ENCODE measurements around the gene PFKL.

The PFKL gene

DNA sequence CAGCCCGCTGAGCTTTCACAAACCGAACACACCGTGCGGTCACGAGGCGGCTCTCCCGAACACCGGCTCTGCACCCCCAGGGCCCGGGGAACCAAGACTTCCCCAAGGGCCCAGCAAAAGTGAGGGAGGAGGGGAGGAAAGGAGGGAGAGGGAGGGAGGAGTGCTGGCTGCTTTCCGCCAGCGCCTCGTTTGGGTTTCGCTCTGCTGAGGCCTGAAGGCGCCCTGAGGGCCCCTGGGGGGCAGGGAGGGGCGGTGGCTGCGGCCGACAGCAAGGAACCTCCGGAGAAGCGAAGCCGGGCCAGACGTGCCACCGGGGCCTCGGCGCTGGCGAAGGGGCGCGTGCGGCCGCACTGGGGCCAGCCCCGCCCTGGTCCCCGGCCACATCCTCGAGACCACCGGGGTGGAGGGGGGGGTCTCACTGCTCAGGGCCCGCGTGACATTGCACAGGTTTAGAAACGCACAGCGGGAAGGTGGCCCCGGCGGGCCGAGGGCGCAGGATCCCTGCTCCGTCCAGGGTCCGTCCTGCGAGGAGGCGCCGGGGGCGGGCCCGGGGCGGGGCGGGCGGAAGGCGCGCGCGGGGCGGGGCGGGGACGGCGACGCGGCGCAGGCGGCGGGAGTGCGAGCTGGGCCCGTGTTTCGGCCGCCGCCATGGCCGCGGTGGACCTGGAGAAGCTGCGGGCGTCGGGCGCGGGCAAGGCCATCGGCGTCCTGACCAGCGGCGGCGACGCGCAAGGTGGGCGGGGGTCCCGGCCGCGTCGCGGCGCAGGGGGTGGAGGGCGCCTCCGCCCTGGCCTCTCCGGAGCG lies at the start of gene PFKL:
TSS of gene PFKL (plus strand) at position 596 of the 804 bp plus-strand sequence. CDS start at position 649, 53 bp downstream.
- peak; percentile 27 for DNase-seq

DNA sequence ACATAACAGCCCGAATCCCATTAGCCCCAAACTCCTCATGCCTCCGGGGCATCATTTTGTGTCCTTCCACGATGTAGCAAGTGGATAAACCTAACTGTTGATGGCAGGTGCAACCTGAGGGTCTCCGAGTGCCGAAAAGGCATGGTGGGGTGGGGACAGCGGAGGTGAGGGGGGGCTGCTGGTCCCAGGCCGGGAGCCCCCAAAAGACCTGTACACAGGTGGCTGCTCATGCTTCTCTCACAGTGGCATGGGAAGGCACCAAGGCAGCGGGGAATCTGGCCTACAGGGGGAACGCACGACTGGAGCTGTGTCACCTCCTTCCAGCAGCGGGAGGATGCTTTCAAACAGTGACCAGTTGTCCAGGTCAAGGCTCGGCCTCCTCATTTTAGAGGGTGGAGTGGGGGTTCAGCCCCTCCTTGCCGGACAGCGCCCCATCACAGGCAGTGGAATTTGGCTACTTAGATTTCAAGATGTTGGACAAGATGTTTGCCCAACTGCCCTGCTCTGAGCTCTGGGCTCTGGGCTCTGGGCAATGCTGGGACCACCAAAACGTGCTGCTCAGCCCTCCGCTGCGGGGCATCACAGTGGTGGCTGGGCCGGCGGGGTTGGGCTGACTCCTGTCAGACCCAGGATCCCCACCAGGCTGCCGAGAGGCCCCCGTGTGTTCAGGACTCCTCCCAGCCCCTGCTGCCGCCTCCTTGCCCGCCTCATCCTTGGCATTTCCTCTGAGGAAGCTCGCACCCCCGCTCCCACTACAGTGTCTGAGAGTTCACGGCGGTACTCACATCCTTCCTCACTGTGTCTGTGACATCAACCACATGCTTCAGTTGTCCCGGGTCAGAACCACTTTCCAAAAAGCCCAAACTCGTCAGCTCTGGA lies 45.8 kb upstream of the PFKL start:
- no peak for DNase-seq

DNA sequence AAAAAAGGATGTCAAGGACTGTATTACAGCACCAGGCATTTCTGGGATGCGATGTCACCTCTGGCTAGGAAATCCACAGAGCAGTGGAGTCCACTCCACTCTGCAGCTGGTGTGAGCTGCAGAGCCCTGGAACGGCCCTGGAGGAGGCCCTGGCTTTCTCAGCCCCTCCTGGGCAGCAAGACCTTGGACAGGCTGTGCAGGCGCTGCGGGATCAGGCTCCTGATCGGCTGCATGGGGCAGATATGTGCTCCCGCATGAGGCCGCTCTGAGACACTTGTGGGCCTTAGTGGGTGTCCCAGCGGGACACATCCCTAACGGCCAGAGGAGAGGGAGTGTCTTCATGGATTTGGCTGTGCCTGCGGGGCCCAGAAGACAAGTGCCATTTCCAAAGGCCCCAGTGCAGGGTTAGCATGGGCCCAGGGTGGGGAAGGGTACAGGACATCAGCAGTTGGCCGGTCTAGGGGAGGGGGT lies 44.3 kb upstream of the PFKL start:
- DNase-seq = no peak

DNA sequence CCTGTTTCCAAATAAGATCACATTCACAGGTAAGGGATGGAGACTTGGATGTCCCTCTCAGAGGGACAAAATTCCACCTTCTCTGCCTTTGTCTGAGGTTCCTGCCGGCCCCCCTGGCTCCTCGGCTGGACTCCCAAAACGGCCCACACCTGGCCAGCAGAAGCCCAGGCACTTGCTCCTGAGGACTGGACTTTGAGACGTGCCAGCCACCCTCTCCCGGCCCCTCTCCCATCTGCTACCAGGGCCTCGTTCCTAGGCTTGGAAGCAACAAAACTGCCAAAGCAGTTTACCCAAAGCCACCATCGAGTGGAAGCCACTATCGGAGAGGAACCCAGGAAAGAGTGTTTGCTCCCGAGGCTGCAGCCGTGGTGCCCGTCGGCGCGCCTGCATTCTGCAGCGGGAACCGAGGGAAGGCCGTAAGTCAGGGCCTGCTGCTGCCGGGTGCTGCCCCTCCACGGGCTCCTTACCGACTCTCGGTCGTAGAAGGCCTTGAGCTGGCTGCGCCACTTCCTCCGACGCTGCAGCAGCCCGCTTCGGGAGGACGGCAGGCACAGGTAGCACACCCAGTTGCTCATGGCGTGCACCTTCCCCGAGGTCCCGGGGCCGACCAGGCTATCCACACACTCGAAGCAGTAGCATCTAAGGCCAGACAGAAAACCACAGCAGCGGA lies 41.7 kb upstream of the PFKL start:
- no peak for DNase-seq

DNA sequence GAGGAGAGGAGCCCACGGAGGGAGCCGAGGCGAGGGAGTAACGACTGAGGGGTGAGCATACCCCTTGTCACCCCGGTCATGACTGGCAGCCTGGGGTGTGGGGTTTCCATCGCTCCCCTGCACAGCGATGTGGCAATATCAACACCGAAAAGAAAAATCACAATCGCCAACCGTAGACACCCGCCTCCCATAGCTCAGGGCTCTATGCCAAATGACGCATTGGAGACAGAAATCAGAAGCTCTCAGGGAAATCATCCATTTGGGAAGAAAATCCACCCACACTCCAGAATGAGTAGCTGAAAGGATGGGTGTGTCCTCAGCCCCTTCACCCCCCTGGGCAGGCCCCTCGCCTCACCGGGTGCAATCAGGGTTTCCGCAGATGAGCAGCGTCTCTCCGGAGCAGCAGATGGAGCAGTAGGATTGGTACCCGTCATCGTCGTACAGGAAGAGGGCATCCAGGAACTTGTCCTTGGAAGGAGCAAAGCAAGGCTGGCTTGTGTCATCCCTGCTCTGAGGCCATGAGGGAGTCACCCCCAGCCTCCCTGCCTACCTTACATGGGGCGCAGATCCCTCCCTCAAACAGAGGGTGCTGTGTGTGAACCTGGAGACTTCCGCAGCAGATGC lies 40.7 kb upstream of the PFKL start:
- peak; percentile 36 for DNase-seq

DNA sequence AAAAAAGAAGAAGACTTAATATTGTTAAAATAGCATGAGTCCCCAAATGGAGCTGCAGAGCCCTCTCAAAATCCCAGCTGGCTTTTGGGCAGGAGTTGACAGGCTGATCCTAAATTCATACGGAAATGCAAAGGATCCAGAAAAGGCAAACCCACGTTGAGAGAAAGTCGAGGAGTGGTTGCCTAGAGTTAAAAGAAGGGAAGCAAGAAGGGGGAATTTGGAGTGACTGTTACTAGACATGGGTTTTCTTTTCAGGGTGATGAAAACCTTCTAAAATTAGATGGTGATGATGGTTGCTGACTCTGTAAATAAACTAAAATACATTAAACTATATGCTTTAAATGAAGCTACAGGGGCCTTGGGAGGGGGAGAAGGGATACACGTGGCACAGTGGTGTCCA lies 39.8 kb upstream of the PFKL start:
- DNase-seq = no peak

DNA sequence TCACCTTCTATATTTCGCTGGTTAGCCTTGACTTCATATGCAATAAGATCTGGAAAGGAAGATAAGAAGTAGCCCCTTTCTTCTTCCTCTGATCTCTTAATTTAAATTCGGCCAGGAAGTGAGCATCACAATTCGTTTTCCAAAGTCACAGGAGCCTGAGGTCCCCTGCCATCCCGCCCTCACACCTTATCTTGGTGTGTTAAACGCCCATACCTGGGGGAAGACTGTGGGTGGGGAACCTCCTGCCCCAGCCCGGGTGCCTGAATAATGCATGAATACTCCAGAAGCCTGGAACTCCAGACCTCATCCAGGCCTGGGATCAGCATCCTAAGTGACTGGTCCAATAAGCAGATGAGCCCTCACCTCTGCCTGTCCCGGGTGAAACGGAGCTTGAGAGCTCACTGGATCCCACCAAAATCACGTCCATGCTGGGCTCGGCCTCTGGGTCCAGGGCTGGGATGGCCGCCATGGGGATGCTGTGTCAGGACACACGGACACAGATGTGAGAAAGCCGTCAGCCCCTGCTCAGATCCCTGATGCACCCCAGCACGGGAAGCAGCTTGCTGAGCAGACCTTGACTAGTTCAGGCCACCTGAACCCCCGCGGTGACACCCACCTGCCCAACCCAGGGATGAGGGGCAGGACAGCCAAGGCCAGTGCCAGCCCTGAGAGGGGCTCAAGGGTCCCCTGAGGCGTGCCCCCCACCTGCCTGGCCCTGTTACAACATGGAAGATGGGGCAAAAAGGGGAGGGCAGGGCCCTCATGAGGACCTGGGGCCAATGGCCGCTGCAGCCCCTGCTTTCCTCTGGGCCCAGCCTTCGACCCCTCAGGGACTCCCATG lies 38.8 kb upstream of the PFKL start:
- no peak for DNase-seq

DNA sequence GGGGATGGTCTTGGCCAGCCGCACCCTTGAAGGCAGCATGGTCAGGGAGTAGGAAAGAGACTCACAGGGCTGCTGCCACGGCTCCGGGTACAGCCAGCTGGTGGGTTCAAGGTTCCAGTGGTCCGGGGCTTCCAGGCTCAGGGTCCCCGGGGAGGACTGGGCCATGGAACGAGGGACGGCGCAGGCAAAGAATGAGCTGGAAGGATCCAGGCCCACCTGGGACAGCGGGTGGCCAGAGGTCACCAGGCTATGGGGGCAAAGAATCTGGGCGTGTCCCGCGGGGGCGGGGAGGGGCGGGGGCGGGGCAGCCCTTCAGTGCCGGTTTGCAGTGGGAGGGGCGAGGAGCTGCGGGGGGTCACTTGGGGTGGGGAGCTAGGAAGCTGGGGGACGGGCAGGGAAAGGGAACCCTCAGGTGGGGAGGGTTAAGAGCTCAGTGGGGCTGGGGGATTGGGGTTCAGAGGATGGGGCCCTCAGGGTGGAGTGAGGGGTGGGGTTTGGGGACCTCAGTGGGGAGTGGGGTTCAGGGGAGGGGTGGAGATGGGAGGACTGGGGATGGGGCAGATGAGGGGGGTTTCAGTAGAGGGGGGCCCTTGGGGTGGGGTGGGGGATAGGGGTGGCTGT lies 38.1 kb upstream of the PFKL start, which contains the start of gene DNMT3L:
TSS of gene DNMT3L (minus strand) at position 223 of the 621 bp plus-strand sequence. CDS start 638 bp downstream, outside the sequence.
- DNase-seq = no peak

DNA sequence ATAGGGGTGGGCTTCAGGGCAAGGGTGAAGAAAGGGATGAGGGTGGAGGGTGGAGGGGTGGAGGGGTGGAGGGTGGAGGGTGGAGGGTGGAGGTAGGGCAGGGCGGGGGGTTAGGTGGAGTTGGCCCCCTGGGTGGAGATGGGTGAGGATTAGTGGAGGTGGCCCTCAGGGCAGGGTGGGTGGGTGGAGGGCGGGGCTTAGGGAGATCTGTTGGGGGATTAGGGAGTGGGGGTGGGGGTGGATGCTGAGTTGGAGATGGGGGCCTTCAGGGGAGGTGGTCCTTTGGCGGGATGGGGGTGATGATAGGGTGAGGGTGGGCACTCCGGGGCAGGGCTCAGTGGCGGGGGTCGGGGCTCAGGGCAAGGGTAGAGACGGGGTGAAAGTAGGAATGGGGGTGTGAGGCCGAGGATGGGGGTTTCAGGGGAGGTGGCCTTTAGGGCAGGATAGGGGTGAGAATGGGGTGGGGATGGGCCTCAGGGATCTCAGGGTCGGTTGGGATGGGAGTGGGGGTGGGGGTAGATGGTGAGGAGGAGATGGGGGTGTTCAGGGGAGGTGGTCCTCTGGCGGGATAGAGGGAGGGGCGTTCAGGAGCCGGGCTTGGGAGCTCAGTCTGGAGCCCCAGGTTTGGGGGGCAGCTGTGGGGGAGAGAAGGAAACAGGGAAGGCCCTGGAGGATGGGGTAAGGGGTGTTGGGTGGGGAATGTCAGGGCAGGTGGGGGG lies 37.4 kb upstream of the PFKL start:
- DNase-seq = no peak

DNA sequence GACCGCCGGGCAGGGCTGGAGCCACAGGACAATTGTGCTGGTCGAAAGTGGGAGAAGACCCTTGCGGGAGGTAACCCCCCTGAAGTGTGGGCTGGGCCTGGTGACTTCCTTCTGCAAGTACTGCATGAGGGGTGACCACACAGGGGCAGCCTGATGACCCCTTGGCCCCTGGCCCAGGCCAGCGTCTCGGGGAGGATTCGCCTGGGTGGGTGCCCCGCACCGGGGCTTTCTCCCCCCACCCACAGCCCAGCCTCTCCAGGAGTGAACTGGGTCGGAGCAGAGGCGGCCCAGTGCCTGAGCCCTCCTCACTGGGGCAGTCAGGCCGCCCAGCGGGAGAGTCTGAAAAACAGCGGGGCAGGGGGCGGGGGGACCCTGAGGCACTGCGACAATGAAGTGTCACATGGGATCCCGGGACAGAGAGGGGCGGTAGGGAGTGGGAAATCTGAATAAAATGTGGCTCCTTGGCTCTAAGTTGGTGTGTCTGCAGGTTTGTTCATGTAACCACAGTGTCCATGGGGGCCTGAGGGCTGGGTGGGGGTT lies 36.6 kb upstream of the PFKL start:
- no peak for DNase-seq

DNA sequence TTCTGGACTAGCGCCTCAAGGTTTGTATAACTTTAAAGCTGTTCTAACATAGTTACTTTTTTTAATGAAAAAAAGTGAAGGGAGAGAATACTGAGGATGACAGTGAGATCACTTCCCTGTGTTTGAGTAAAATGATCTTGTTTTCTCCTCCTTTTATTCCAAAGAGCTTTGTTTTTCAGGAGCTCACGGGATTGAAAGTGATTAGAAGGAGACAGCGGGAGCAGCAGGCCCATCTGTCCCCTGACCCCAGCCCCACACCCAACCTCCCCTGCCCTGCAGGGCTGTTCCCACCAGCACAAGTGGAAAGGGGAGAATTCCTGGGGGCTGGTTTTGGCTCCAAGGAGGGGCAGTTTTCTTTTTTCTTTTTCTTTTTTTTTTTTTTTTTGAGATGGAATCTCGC lies 36.1 kb upstream of the PFKL start:
- DNase-seq = peak; percentile 10

DNA sequence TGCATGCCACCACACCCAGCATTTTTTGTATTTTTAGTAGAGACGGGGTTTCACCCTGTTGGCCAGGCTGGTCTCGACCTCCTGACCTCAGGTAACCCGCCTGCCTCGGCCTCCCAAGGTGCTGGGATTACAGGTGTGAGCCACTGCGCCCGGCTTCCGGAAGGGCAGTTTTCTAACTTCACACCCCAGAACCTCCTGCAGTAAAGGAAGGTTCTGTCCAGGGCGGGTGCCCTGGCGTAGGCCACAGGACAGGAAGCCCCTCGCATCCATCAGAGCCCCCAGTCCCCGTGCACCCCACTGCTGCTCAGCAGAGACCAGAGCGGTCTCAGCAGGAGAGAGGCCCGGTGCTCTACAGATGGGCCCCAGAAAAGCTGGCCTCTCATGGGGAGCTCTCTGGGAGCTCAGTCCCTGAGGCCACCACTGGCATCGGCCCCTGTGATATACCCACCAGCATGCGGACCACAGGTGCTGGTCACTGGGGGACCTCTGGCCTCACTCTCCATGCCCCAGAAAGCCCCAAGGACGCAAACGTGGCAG lies 34.1 kb upstream of the PFKL start:
- no peak for DNase-seq

DNA sequence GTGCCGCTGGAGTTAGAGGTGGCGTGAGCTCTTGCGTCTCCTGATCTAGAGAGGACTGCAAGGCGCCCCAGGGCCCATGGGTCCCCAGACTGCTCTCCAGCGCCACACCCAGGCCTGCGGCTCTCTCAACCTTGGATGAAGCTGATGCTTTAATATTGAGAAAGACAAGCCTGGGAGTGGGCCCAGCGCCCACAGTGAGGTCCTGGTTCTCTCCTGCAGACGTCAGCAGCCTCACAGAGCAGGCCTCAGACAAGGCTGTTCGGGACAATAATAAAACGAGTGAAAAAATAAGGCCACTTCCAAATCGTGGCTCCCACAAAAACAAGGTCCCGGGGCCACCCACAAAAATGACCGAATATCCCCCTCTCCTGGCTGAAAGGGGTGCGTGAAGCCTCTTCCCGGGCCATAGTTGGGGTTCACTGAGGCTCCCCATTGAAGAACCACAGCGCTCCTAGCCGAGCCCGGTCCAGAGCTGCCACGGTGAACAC lies 32.2 kb upstream of the PFKL start:
- DNase-seq = no peak

DNA sequence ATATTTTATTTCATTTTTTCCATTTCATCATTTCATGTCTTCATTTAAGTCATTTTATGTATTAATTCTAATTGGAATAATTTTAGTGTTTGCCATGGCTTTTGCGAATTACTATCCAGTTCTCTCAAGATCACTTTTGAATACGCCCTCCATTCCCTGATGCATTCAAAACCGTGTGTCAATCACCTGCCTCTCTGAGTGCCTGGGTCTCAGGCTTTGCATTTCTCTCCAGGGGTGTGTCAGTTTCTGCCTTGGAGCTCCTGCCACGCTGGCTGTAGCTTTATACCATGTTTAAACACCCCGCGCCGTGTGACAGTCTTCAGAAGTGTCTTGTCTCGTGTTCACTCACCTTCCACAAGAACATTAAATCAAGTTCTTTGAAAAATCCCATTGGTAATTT lies 30.8 kb upstream of the PFKL start:
- DNase-seq = no peak

DNA sequence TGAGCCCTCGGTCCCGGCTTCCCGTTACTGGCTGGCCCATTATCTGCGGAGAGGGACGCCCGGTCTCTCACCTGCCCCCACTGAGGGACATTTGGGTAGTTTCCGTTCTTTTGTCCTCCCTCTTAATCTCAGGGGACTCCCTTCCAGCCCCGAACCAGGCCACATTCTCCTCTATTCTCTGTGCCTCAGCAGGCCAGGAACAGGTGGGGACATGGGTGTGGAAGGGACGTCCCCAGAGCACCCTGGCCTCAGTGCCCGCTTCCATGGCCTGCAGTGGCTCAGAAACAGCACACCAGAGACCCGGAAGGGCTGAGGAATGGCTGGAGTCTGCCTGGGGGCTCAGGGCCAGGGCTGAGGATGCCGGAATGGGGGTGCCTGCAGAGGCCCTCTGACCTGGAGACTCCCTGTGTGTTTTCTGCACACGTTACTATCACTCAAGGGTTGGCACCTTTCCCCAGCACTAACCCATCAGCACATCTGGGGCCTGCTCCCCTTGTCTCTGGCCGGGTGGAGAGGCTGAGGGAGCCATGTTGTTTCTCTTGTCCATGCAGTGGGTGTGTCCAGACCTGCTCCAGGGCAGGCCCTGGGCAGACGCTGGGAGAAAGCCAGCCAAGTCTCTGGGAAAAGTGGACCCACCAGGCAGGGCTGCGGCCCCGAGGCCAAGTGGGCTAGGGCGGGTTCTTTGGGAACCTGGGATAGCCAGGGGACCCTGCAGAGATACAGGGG lies 28.1 kb upstream of the PFKL start:
- DNase-seq = no peak

DNA sequence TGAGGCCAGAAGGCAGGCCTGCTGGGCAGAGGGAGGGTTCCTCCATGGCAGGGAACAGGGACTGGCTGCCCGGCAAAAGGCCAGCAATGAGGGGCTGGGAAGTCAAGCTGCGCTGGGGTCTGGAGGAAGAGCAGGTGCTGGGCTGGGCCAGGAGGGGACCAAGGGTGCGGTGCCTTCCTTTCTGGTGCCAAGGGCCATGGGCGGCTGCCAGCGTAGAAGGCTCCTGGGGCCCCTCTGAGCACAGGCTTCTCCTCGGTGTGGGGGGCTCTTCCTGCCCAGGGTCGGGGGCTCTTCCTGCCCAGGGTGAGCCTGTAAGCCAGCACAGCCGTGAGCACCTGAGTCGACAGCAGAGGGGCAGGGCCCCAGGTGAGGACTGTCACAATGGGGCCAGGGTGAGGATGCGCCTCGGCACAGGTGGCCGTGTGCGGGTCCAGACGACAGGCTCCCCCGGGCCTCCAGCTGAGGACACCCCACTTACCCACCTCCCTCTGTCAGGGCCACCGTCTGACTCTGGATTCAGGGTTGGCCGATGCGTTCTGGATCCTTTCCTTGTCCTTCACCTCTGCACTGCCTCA lies 27.5 kb upstream of the PFKL start:
- no peak for DNase-seq

DNA sequence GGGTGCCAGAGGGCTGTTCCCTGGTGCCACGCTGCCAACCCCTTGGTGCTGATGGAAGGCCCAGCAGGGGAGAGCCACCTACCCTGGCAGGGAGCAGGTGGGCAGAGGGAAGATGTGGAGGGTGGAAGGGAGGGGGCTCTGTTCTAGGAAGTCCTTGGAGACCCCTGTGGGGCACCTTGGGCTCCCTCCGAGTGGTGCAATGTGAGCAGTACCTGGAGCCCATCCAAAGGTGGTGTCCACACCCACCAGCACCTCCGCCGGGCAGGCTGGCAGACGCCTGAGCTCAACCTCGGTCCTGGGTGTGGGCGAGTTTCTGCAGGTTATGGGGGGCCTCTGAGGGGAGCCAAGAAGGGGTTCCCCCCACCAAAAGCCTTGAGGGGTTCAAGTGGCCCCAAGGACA lies 26.8 kb upstream of the PFKL start:
- DNase-seq = no peak

DNA sequence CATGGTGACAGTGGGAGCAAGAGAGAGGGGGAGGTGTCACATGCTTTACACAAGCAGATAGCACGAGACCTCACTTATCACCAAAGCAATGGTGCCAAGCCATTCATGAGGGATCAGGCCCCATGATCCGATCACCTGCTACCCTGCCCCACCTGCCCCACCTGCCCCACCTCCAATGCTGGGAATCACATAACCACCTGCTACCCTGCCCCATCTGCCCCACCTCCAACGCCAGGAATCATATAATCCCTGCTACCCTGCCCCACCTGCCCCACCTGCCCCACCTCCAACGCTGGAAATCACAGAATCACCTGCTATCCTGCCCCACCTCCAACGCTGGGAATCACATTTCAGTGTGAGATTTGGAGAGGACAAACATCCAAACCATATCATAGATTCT lies 24.8 kb upstream of the PFKL start:
- DNase-seq = peak; percentile 56
